ENCODE measurements around the gene AIDA.

AIDA gene

GRCh38 chr1:222712253-222713090, at the start of gene AIDA, which contains the start of gene BROX:
Gene AIDA (minus strand): TSS chr1:222712491. CDS start chr1:222712317, 174 bp downstream.
Gene BROX (plus strand): TSS chr1:222712564. CDS start chr1:222715700, 3,136 bp downstream.
- TF ChIP-seq MAX (IDR thresholded peaks at IDR 0.05) (peak; percentile 60), USF1 (IDR thresholded peaks at IDR 0.05) (peak; percentile 99), REST (IDR thresholded peaks at IDR 0.05; ENCODE audit: low read depth) (no peak), YY1 (IDR thresholded peaks at IDR 0.05; ENCODE audit: low read depth) (peak; percentile 99), CEBPB (IDR thresholded peaks at IDR 0.05) (no peak), EGR1 (IDR thresholded peaks at IDR 0.05) (peak; percentile 88)

- TF ChIP-seq YY1 (IDR thresholded peaks at IDR 0.05; ENCODE audit: low read depth): no peak
- TF ChIP-seq TAF1 (IDR thresholded peaks at IDR 0.05; ENCODE audit: low read depth): no peak
These were observed 48.8 kb upstream of the AIDA start for GRCh38 chr1:222761083-222761482.

GRCh38 chr1:222759451-222760035, 47.3 kb upstream of the AIDA start:
- TF ChIP-seq REST (IDR thresholded peaks at IDR 0.05; ENCODE audit: low read depth) (no peak), YY1 (IDR thresholded peaks at IDR 0.05; ENCODE audit: low read depth) (no peak), TCF12 (IDR thresholded peaks at IDR 0.05; ENCODE audit: low read depth) (no peak), NFIC (IDR thresholded peaks at IDR 0.05) (no peak), USF1 (IDR thresholded peaks at IDR 0.05) (no peak), EGR1 (IDR thresholded peaks at IDR 0.05) (no peak), CREB1 (IDR thresholded peaks at IDR 0.05; ENCODE audit: low read depth) (no peak), RAD21 (IDR thresholded peaks at IDR 0.05; ENCODE audit: low read depth) (no peak), ZBTB7A (IDR thresholded peaks at IDR 0.05; ENCODE audit: low read depth) (no peak), FOXM1 (IDR thresholded peaks at IDR 0.05; ENCODE audit: borderline replicate concordance, low read depth) (no peak), TAF1 (IDR thresholded peaks at IDR 0.05; ENCODE audit: low read depth) (no peak), EP300 (IDR thresholded peaks at IDR 0.05; ENCODE audit: borderline replicate concordance) (no peak), CEBPB (IDR thresholded peaks at IDR 0.05) (no peak), TEAD4 (IDR thresholded peaks at IDR 0.05) (no peak), MAX (IDR thresholded peaks at IDR 0.05) (no peak)

GRCh38 chr1:222757646-222758268, 45.5 kb upstream of the AIDA start:
- TF ChIP-seq MAX (IDR thresholded peaks at IDR 0.05) (no peak), FOXM1 (IDR thresholded peaks at IDR 0.05; ENCODE audit: borderline replicate concordance, low read depth) (no peak), REST (IDR thresholded peaks at IDR 0.05; ENCODE audit: low read depth) (no peak), EGR1 (IDR thresholded peaks at IDR 0.05) (no peak), RAD21 (IDR thresholded peaks at IDR 0.05; ENCODE audit: low read depth) (no peak), YY1 (IDR thresholded peaks at IDR 0.05; ENCODE audit: low read depth) (no peak), USF1 (IDR thresholded peaks at IDR 0.05) (no peak), TEAD4 (IDR thresholded peaks at IDR 0.05) (no peak)

Data from Ishikawa (cell line).